Sigmoid colon (tissue), 7 donors: ENCODE data around the gene CTIF. TPM values are rescaled to one million over a fixed set of nuclear protein-coding genes. Genes with fewer than 3 reads are reported as not detected.
A peak's percentile ranks its signal among the peaks of the same experiment; 100 is the strongest.

Source experiments
- DNase-seq: peaks from one replicate; pipeline ENCODE4 v3.0.0-alpha.2; 2019
- H3K27ac ChIP-seq, 4 donors: fragments of 200-600 bp; sonication (generic); one replicate each; pipeline ENCODE4 v1.5.1; 2016 to 2019; ENCODE audit warnings: mild to moderate bottlenecking in 1 of 4
- H3K27me3 ChIP-seq, 3 donors: fragments of 200-600 bp; sonication (generic); one replicate each; pipeline ENCODE4 v1.5.1; 2019; ENCODE audit warnings: mild to moderate bottlenecking in 1 of 3
- H3K36me3 ChIP-seq, 4 donors: fragments of 200-600 bp; sonication (generic); one replicate each; pipeline ENCODE4 v1.5.1; 2016 to 2019
- H3K4me1 ChIP-seq, 4 donors: fragments of 200-600 bp; sonication (generic); one replicate each; pipeline ENCODE4 v1.5.1; 2017 to 2019
- H3K4me3 ChIP-seq, 4 donors: fragments of 200-600 bp; sonication (generic); one replicate each; pipeline ENCODE4 v1.5.1; 2017 to 2019; ENCODE audit warnings: mild to moderate bottlenecking in 2 of 4, moderate library complexity in 1 of 4
- H3K9me3 ChIP-seq, 4 donors: fragments of 200-600 bp in 3 of 4; sonication (generic) in 3 of 4; one replicate each; pipeline versions ENCODE4 v1.5.1 to v1.6.1; 2013 to 2019
- CTCF ChIP-seq, 4 experiments: fragments of 450-650 bp in 3 of 4; fragments of 200-600 bp in 1 of 4; IDR thresholded peaks; one replicate each; pipeline ENCODE4 v1.5.1; 2016 to 2019; ENCODE audit warnings: antibody characterized with exemption in 4 of 4, mild to moderate bottlenecking in 3 of 4, moderate library complexity in 2 of 4
- EP300 ChIP-seq, 4 donors: sonication (generic); formaldehyde crosslinking; IDR thresholded peaks; one replicate each; pipeline ENCODE4 v1.6.1; 2017; ENCODE audit warnings: antibody characterized with exemption in 4 of 4
- POLR2A ChIP-seq, 2 donors: fragments of 450-650 bp; IDR thresholded peaks; one replicate each; pipeline ENCODE4 v1.6.1; 2016; ENCODE audit warnings: antibody characterized with exemption in 2 of 2, mild to moderate bottlenecking in 2 of 2, moderate library complexity in 2 of 2
- POLR2AphosphoS5 ChIP-seq, 4 donors: sonication (generic); formaldehyde crosslinking; IDR thresholded peaks; one replicate each; pipeline ENCODE4 v1.6.1; 2017; ENCODE audit warnings: antibody characterized with exemption in 4 of 4
- WGBS, 2 donors: extraction: QIAGEN DNeasy Blood & Tissue Kit; methylation state at CpG; one replicate each; pipeline ENCODE4 v1.1.7; 2013; 5-methylcytosine and 5-hydroxymethylcytosine counted together
- intact Hi-C: fragments of 100-400 bp; cut with DNase I; formaldehyde crosslinking; loops from one replicate; pipeline ENCODE4 v1.15.1; 2023
- polyA plus RNA-seq, 3 donors: library from polyadenylated mRNA; stranded (reverse); fragments of 200-250 nt; gene quantifications; one replicate each; pipeline ENCODE4 v1.2.3, GENCODE V29; 2013
- total RNA-seq, 4 donors: library from RNA; depleted of rRNA; stranded (reverse); fragments of >200 nt; gene quantifications; one replicate each; pipeline ENCODE4 v1.1.0, GENCODE V29; 2016
- donor health status: healthy with polysubstance abuse.
- donor health status: Bipolar disorder and iron deficiency.
- donor health status: healthy.

CTIF gene
- total and polyA plus RNA-seq, 7 donors = 3.6 to 65.9 (median 22.5) TPM

- Histone ChIP-seq H3K9me3 (no peaks in the 10 kb centered on the region), H3K27ac (no peak overlapping the region), H3K27me3 (no peaks in the 10 kb centered on the region), H3K4me3 (no peak overlapping the region), H3K36me3 (no peaks in the 10 kb centered on the region), H3K4me1 (peaks cover 0 to 14% (median 4%) of the 10 kb centered on the region in 4 donors)
- intact Hi-C loops = no loop called here
- WGBS, 2 donors = 86 to 91% methylated on average over 5 of the region's 5 CpGs
- peak; percentile 38 for DNase-seq
- TF ChIP-seq POLR2A (IDR thresholded peaks at IDR 0.05) = no peak
- no peak for TF ChIP-seq EP300 (IDR thresholded peaks at IDR 0.05)
- no peak for TF ChIP-seq POLR2AphosphoS5 (IDR thresholded peaks at IDR 0.05)
- TF ChIP-seq CTCF (IDR thresholded peaks at IDR 0.05) = no peak
Measured at GRCh38 chr18:48894799-48895346, 356.0 kb downstream of the CTIF start.

GRCh38 chr18:48896326-48896874, 357.6 kb downstream of the CTIF start:
- TF ChIP-seq CTCF (IDR thresholded peaks at IDR 0.05) = no peak
- no peak for TF ChIP-seq EP300 (IDR thresholded peaks at IDR 0.05)
- no peak for TF ChIP-seq POLR2AphosphoS5 (IDR thresholded peaks at IDR 0.05)
- TF ChIP-seq POLR2A (IDR thresholded peaks at IDR 0.05) = no peak
- Histone ChIP-seq H3K9me3 (no peaks in the 10 kb centered on the region), H3K4me3 (no peak overlapping the region), H3K27me3 (no peaks in the 10 kb centered on the region), H3K27ac (no peak overlapping the region), H3K36me3 (no peaks in the 10 kb centered on the region), H3K4me1 (peaks cover 0 to 15% (median 4%) of the 10 kb centered on the region in 4 donors)
- intact Hi-C loops = no loop called here
- 78 to 84% methylated on average over 8 of the region's 8 CpGs for WGBS, 2 donors
- DNase-seq = no peak

GRCh38 chr18:48896875-48897511, 358.2 kb downstream of the CTIF start:
- Histone ChIP-seq H3K4me1 (peaks cover 0 to 21% (median 10%) of the 10 kb centered on the region in 4 donors), H3K27ac (peak overlapping the region in 1 of 4 donors; percentile 25), H3K4me3 (no peak overlapping the region), H3K9me3 (no peaks in the 10 kb centered on the region), H3K36me3 (no peaks in the 10 kb centered on the region), H3K27me3 (no peaks in the 10 kb centered on the region)
- 73 to 90% methylated on average over 9 of the region's 9 CpGs for WGBS, 2 donors
- DNase-seq = peak; percentile 76
- intact Hi-C loops = no loop called here
- TF ChIP-seq POLR2AphosphoS5 (IDR thresholded peaks at IDR 0.05) (peak in 1 of 4 donors; percentile 6), EP300 (IDR thresholded peaks at IDR 0.05) (no peak), POLR2A (IDR thresholded peaks at IDR 0.05) (no peak)

GRCh38 chr18:48897531-48897930, 358.7 kb downstream of the CTIF start:
- DNase-seq = peak; percentile 41
- no peaks in the 10 kb centered on the region for H3K27me3 ChIP-seq
- H3K36me3 ChIP-seq = no peaks in the 10 kb centered on the region
- H3K4me3 ChIP-seq = no peak overlapping the region
- TF ChIP-seq CTCF (IDR thresholded peaks at IDR 0.05) (no peak), POLR2AphosphoS5 (IDR thresholded peaks at IDR 0.05) (no peak), POLR2A (IDR thresholded peaks at IDR 0.05) (no peak), EP300 (IDR thresholded peaks at IDR 0.05) (no peak)
- H3K4me1 ChIP-seq = peaks cover 0 to 26% (median 15%) of the 10 kb centered on the region in 4 donors
- intact Hi-C loops = no loop called here
- H3K27ac ChIP-seq = peak overlapping the region in 1 of 4 donors; percentile 25
- 82 to 85% methylated on average over 5 of the region's 5 CpGs for WGBS, 2 donors
- H3K9me3 ChIP-seq = no peaks in the 10 kb centered on the region

GRCh38 chr18:48898521-48898920, 359.7 kb downstream of the CTIF start:
- DNase-seq = no peak
- TF ChIP-seq POLR2AphosphoS5 (IDR thresholded peaks at IDR 0.05) (no peak), POLR2A (IDR thresholded peaks at IDR 0.05) (no peak), CTCF (IDR thresholded peaks at IDR 0.05) (no peak), EP300 (IDR thresholded peaks at IDR 0.05) (no peak)
- Histone ChIP-seq H3K36me3 (no peaks in the 10 kb centered on the region), H3K27me3 (no peaks in the 10 kb centered on the region), H3K9me3 (no peaks in the 10 kb centered on the region), H3K27ac (no peak overlapping the region), H3K4me3 (no peak overlapping the region), H3K4me1 (peaks cover 0 to 34% (median 20%) of the 10 kb centered on the region in 4 donors)
- WGBS, 2 donors = 89 to 91% methylated on average over 4 of the region's 4 CpGs
- intact Hi-C loops = no loop called here
